Fibroblast of skin of abdomen (primary cell): Measurements from ENCODE around the gene HIF3A.
A peak's percentile ranks its signal among the peaks of the same experiment; 100 is the strongest.
"Not testable (repeated sequence)": the region's sequence is repeated elsewhere in the genome, so short reads cannot be mapped to it uniquely, and the experiment has no call there.

Experiments
- DNase-seq: peaks from one replicate; pipeline ENCODE4 v3.0.0-alpha.2; 2013

The HIF3A gene

GRCh38 chr19:46294494-46294893, 2.3 kb upstream of the HIF3A start:
- DNase-seq: no peak

- no peak for DNase-seq
Measured at GRCh38 chr19:46295401-46296201, 1.2 kb upstream of the HIF3A start.

GRCh38 chr19:46296202-46296480, 701 bp upstream of the HIF3A start:
- DNase-seq: no peak

GRCh38 chr19:46297700-46298478, 1.0 kb downstream of the HIF3A start:
- DNase-seq: no peak

GRCh38 chr19:46298479-46299003, 1.7 kb downstream of the HIF3A start:
- no peak for DNase-seq

GRCh38 chr19:46299004-46299509, 2.2 kb downstream of the HIF3A start:
- DNase-seq: peak; percentile 88

GRCh38 chr19:46299695-46300094, 2.9 kb downstream of the HIF3A start:
- DNase-seq: no peak

- DNase-seq: no peak
Measured at GRCh38 chr19:46303322-46303690, 6.5 kb downstream of the HIF3A start.

GRCh38 chr19:46303691-46304397, 7.0 kb downstream of the HIF3A start:
- DNase-seq: peak; percentile 23

- DNase-seq: no peak
Measured at GRCh38 chr19:46306501-46306900, 9.7 kb downstream of the HIF3A start.

- DNase-seq: no peak
Measured at GRCh38 chr19:46308510-46308909, 11.7 kb downstream of the HIF3A start.

- DNase-seq: no peak
Measured at GRCh38 chr19:46309056-46309455, 12.2 kb downstream of the HIF3A start.

- DNase-seq: no peak
Measured at GRCh38 chr19:46311444-46311843, 14.6 kb downstream of the HIF3A start.

- DNase-seq: not testable (repeated sequence)
Measured at GRCh38 chr19:46313540-46314469, 17.0 kb downstream of the HIF3A start.

- no peak for DNase-seq
Measured at GRCh38 chr19:46317339-46317738, 20.5 kb downstream of the HIF3A start.

GRCh38 chr19:46319613-46320012, 22.8 kb downstream of the HIF3A start:
- DNase-seq: no peak

GRCh38 chr19:46320559-46320958, 23.7 kb downstream of the HIF3A start:
- no peak for DNase-seq

- DNase-seq: no peak
Measured at GRCh38 chr19:46321653-46322052, 24.8 kb downstream of the HIF3A start.

- not testable (repeated sequence) for DNase-seq
Measured at GRCh38 chr19:46323227-46323626, 26.4 kb downstream of the HIF3A start.

- no peak for DNase-seq
Measured at GRCh38 chr19:46324277-46324676, 27.4 kb downstream of the HIF3A start.

GRCh38 chr19:46326608-46327007, 29.8 kb downstream of the HIF3A start:
- no peak for DNase-seq

- no peak for DNase-seq
Measured at GRCh38 chr19:46328079-46328478, 31.2 kb downstream of the HIF3A start.
